ENCODE results near the gene NFAT5.
"Not testable (repeated sequence)": the region's sequence is repeated elsewhere in the genome, so short reads cannot be mapped to it uniquely, and the experiment has no call there.

The NFAT5 gene, protein sequence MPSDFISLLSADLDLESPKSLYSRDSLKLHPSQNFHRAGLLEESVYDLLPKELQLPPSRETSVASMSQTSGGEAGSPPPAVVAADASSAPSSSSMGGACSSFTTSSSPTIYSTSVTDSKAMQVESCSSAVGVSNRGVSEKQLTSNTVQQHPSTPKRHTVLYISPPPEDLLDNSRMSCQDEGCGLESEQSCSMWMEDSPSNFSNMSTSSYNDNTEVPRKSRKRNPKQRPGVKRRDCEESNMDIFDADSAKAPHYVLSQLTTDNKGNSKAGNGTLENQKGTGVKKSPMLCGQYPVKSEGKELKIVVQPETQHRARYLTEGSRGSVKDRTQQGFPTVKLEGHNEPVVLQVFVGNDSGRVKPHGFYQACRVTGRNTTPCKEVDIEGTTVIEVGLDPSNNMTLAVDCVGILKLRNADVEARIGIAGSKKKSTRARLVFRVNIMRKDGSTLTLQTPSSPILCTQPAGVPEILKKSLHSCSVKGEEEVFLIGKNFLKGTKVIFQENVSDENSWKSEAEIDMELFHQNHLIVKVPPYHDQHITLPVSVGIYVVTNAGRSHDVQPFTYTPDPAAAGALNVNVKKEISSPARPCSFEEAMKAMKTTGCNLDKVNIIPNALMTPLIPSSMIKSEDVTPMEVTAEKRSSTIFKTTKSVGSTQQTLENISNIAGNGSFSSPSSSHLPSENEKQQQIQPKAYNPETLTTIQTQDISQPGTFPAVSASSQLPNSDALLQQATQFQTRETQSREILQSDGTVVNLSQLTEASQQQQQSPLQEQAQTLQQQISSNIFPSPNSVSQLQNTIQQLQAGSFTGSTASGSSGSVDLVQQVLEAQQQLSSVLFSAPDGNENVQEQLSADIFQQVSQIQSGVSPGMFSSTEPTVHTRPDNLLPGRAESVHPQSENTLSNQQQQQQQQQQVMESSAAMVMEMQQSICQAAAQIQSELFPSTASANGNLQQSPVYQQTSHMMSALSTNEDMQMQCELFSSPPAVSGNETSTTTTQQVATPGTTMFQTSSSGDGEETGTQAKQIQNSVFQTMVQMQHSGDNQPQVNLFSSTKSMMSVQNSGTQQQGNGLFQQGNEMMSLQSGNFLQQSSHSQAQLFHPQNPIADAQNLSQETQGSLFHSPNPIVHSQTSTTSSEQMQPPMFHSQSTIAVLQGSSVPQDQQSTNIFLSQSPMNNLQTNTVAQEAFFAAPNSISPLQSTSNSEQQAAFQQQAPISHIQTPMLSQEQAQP (N-terminal part only)

GRCh38 chr16:69565671-69566239 is at the start of gene NFAT5:
Gene NFAT5, plus strand, starts transcription at chr16:69565966. Its CDS starts 336 bp downstream, at chr16:69566302.
- DNase-seq = peak; percentile 89

DNA sequence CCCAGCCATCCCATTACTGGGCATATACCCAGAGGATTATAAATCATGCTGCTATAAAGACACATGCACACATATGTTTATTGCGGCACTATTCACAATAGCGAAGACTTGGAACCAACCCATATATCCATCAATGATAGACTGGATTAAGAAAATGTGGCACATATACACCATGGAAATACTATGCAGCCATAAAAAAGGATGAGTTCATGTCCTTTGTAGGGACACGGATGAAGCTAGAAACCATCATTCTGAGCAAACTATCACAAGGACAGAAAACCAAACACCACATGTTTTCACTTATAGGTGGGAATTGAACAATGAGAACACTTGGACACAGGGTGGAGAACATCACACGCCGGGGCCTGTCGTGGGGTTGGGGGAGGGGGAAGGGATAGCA is 47.9 kb upstream of the NFAT5 start:
- DNase-seq = not testable (repeated sequence)

DNA sequence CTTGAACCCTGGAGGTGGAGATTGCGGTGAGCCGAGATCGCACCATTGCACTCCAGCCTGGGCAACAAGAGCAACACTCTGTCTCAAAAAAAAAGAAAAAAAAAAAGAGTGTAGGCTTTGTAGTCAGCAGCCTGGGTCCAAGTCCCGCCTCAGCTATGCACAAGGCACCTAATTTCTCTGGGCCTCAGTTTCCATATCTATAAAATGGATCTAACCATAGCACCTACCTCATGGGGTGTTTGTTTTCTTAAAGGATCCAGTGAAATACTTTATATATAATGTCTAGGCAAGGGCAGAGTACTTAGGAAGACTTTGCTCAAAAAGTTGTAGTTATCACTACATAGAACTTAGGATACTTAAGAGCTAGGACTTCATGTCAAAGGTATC is 45.4 kb upstream of the NFAT5 start:
- DNase-seq = no peak

- peak; percentile 22 for DNase-seq
Measured at GRCh38 chr16:69520800-69521602, 44.8 kb upstream of the NFAT5 start.

DNA sequence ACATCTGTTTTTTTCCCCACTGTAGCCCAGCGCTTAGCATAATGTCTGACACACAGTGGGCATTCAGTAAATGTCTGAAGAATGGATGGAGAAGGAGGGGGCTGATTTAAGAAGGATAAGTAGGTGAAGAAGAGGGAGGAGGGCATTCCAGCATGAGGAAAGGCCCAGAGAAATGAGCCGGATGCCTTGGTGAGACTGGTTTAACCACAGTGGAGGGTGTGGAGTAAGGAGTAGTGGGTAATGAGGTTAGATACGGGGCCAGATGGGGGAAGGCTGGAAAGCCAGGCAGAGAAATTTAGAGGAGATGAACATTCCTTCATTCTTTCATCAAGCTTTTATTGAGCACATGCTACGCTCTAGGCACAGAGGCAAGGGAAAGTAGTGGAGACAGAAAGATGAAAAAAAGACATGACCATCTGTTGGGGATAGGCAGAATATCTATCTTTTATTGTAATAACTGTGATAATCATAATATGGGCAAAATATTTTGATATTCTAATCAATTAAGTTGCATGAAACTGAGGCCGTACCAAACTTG is 43.7 kb upstream of the NFAT5 start:
- DNase-seq = no peak

GRCh38 chr16:69522732-69523404 is 42.9 kb upstream of the NFAT5 start:
- no peak for DNase-seq

- DNase-seq = no peak
Measured at GRCh38 chr16:69523566-69524305, 42.0 kb upstream of the NFAT5 start.

GRCh38 chr16:69526831-69527655 is 38.7 kb upstream of the NFAT5 start:
- DNase-seq = no peak

- no peak for DNase-seq
Measured at GRCh38 chr16:69531988-69532387, 33.8 kb upstream of the NFAT5 start.

DNA sequence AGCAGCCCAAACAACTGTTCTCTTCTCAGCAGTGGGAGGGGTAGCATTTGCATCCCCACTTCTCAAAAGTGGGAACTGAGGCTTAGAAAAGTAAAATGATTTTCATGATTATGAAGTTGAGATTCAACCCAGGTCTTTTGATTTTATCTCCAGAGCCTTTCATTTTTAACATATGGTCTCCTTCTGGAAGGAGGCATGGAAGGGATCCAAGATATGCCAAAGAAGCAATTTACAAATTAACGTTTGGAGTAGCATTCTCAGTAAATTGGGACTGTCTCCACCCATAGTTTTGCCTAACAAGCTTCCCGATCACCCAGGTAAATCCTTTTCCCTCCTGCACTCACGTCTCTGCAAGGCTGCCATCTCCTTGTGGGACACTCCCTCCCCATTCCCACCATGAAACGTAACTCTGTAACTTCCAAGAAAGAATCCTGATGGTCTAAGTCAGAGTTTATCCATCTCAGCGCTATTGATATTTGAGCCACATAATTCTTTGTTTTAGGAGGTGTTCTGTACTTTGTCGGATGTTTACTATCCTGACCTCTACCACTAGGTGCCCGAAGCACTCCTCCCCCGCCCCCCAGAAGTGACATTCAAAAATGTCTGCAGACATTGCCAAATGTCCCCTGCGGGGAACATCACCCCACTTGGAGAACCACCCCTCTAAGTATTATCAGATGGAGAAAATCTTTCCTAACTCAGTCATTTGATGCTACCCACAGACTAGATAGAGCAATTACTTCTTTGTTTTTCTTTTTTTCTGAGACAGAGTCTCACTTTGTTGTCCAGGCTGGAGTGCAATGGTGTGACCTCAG is 32.9 kb upstream of the NFAT5 start:
- DNase-seq = no peak

DNA sequence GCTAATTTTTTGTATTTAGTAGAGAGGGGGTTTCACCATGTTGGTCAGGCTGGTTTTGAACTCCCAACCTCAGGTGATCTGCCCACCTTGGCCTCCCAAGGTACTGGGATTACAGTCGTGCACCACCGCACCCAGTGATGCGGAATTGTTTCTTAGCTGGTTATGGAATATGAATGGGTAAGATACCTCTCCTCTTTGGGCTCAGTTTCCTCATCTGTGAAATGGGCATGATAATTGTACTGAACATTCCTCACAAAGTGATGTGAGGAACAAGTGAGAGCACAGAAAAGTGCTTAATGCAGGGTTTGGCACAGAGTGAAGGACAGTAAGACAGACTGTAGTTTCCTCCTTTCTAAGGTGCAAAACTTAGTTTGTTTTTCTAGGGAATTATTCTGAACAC is 31.0 kb upstream of the NFAT5 start:
- no peak for DNase-seq

DNA sequence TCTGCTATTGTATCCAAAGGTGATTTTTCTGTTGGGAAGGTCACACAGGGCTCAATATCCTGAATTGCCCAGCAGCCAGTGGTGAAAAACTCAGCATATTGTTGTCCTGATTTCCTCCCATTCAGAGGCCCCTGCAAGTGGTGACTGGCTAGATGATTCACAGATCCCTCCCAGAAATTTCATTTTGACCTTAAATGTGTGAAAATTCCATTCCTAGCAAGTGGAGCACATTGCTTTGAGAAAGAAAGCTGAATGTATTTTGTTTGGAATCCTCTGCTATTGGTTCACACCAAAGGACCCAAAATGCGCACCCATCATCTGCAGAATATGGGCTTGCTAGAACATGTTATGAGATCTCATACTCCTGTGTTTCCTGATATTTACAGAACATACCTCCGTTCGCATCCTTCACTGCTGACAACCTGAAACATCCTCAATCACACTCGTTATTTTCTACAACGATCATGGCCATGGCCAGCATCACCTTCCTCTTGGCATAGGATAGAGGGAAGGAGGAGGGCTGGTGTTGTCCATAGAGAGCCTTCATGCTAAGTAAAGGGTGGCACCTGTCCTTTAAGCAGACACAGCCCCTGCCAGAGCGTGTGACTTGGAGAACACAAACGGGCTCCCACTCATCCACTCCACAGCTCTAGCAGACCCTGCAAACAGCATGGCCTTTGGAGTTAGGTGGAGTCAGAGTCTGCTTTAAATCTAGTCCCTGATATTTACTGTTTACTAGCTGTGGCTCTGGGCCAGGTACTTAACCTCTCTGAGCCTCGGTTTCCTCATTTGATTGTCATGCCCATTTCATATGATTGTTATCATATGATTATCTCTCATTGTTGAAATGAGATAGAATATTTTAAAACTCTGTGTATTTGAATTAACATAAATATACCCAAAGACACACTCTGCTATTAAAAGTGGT is 30.4 kb upstream of the NFAT5 start:
- DNase-seq = peak; percentile 19

GRCh38 chr16:69537706-69538080 is 28.1 kb upstream of the NFAT5 start:
- DNase-seq = no peak

DNA sequence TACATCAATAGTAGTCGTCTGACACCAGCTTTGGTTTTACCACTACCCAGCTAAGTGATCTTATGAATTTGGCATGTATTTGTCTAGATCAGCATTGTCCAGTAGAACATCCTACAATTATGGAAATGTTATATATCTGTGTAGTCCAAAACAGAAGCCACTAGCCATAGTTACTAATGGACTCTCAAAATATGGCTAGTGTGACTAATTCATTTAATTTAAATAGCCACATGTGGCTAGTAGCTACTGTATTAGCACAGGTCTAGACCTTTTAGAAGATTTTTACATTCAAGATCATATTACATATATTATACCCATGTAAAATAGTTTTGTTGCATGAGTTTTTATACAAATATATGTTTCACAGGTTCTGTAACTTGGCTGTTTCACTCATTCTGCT is 27.0 kb upstream of the NFAT5 start:
- no peak for DNase-seq

- DNase-seq = no peak
Measured at GRCh38 chr16:69542974-69543373, 22.8 kb upstream of the NFAT5 start.

- DNase-seq = peak; percentile 14
Measured at GRCh38 chr16:69544088-69544487, 21.7 kb upstream of the NFAT5 start.

DNA sequence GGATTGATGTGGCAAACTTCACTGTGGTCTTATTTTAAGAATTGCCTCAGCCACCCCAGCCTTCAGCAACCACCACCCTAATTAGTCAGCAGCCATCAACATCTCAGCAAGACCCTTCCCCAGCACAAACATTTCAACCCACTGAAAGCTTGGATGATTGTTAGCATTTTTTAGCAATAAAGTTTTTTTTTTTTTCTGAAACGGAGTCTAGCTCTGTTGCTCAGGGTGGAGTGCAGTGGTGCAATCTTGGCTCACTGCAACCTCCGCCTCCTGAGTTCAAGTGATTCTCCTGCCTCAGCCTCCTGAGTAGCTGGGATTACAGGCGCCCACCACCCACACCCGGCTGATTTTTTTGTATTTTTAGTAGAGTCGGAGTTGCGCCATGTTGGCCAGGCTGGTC is 19.1 kb upstream of the NFAT5 start:
- DNase-seq = not testable (repeated sequence)

Data from suppressor macrophage treated with lipopolysaccharide for 4 hours (primary cell).